WI38 (cell line): Measurements from ENCODE around the gene ACSS3.
"Not testable (repeated sequence)": the region's sequence is repeated elsewhere in the genome, so short reads cannot be mapped to it uniquely, and the experiment has no call there.

Experiments used
- H3K4me3 ChIP-seq: 2 replicates; pipeline ENCODE4 v1.5.1; 2011; ENCODE audit warnings: low read depth, mild to moderate bottlenecking, control low read depth, low read length
- CTCF ChIP-seq: IDR thresholded peaks from 2 replicates; pipeline ENCODE4 v1.5.1; 2012; ENCODE audit warnings: low read depth, mild to moderate bottlenecking, control low read depth, low read length

ACSS3 gene

GRCh38 chr12:81208187-81208911 is 130.5 kb downstream of the ACSS3 start:
- TF ChIP-seq CTCF = no peak
- H3K4me3 ChIP-seq = no peak overlapping the region

- TF ChIP-seq CTCF = no peak
- no peak overlapping the region for H3K4me3 ChIP-seq
Observed at GRCh38 chr12:81209012-81209411, 131.1 kb downstream of the ACSS3 start.

DNA sequence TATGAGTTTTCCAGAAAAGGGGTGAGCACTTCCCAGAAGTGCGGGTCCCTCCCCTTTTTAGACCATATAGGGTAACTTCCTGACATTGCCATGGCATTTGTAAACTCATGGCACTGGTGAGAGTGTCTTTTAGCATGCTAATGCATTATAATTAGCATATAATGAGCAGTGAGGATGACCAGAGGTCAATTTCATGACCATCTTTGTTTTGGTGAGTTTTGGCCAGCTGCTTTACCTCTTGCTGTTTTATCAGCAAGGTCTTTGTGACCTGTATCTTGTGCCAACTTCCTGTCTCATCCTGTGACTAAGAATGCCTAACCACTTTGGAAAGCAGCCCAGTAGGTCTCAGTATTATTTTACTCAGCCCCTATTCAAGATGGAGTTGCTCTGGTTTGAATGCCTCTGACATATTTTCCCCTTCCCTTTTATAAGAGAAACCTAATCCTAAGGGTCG is 131.9 kb downstream of the ACSS3 start:
- H3K4me3 ChIP-seq = not testable (repeated sequence)

- H3K4me3 ChIP-seq = no peak overlapping the region
- no peak for TF ChIP-seq CTCF
Observed at GRCh38 chr12:81211306-81211705, 133.4 kb downstream of the ACSS3 start.

GRCh38 chr12:81212996-81213696 is 135.3 kb downstream of the ACSS3 start:
- H3K4me3 ChIP-seq = no peak overlapping the region
- no peak for TF ChIP-seq CTCF

- H3K4me3 ChIP-seq = no peak overlapping the region
- TF ChIP-seq CTCF = no peak
Observed at GRCh38 chr12:81216739-81217138, 138.9 kb downstream of the ACSS3 start.

GRCh38 chr12:81221681-81222080 is 143.8 kb downstream of the ACSS3 start:
- TF ChIP-seq CTCF = no peak
- no peak overlapping the region for H3K4me3 ChIP-seq
